H1 (cell line): ENCODE measurements around the gene PAX5. TPM values are rescaled to one million over a fixed set of nuclear protein-coding genes. Genes with fewer than 3 reads are reported as not detected.

Experiments
- CTCF ChIA-PET: fragments of 300-600 bp; sonication (Branson Sonifier 250); formaldehyde crosslinking; loops from one replicate; lab custom pipeline; 2021; ENCODE audit not compliant: partially characterized antibody; lab: Charles Lee
- POLR2A ChIA-PET: fragments of 300-600 bp; sonication (Branson Sonifier 250); formaldehyde crosslinking; loops from one replicate; lab custom pipeline; 2021; ENCODE audit warnings: inconsistent platforms; ENCODE audit not compliant: partially characterized antibody; lab: Charles Lee
- DNase-seq, 2 experiments: peaks; one replicate each; pipeline versions ENCODE4 v3.0.0 to v3.0.0-alpha.2; 2010 to 2022; ENCODE audit warnings: low spot score in 2 of 2, low read depth in 1 of 2, mixed read lengths in 1 of 2
- FAIRE-seq: peaks from 2 replicates; lab custom pipeline; 2011; peaks lifted over from hg19 to GRCh38; lab: Jason Lieb, UNC
- H2AFZ ChIP-seq: 2 replicates; pipeline ENCODE4 v1.8.1; 2012; ENCODE audit warnings: low read length, inconsistent platforms
- H2AK5ac ChIP-seq: 2 replicates; pipeline ENCODE4 v1.6.1; 2013; ENCODE audit warnings: low read depth, low read length
- H2BK120ac ChIP-seq: replicated peaks from 2 replicates; pipeline ENCODE3; 2013; ENCODE audit warnings: low read depth, low read length, inconsistent platforms
- H2BK12ac ChIP-seq: 2 replicates; pipeline ENCODE4 v1.6.1; 2013; ENCODE audit warnings: low read depth, low read length
- H2BK15ac ChIP-seq: 2 replicates; pipeline ENCODE4 v1.6.1; 2013; ENCODE audit warnings: low read length
- H2BK20ac ChIP-seq: 2 replicates; pipeline ENCODE4 v1.6.1; 2013; ENCODE audit warnings: low read length
- H2BK5ac ChIP-seq: 2 replicates; pipeline ENCODE4 v1.6.1; 2013; ENCODE audit warnings: low read depth, low read length
- H3K14ac ChIP-seq: 2 replicates; pipeline ENCODE4 v1.6.1; 2013; ENCODE audit warnings: inconsistent platforms; ENCODE audit not compliant: insufficient read length
- H3K18ac ChIP-seq: 2 replicates; pipeline ENCODE4 v1.6.1; 2013; ENCODE audit warnings: low read length; ENCODE audit errors: extremely low read depth
- H3K23ac ChIP-seq: 2 replicates; pipeline ENCODE4 v1.6.1; 2013; ENCODE audit warnings: inconsistent platforms; ENCODE audit not compliant: insufficient read length
- H3K23me2 ChIP-seq: 2 replicates; pipeline ENCODE4 v1.6.1; 2013; ENCODE audit warnings: low read depth, low read length
- H3K27ac ChIP-seq: 2 replicates; pipeline ENCODE4 v1.6.1; 2011; ENCODE audit warnings: low read depth, low read length, inconsistent platforms
- H3K27me3 ChIP-seq, 4 experiments: replicated peaks in 1 of 4; 1 replicate in 1 of 4; 2 replicates in 3 of 4; pipeline versions ENCODE4 v1.6.1 to v1.8.1; 2011 to 2013; ENCODE audit warnings: low read length in 3 of 4, mild to moderate bottlenecking in 3 of 4, inconsistent platforms in 2 of 4, mixed read lengths in 2 of 4, moderate library complexity in 1 of 4; ENCODE audit not compliant: control insufficient read depth in 3 of 4, insufficient read depth in 3 of 4; ENCODE audit errors: extremely low read depth in 1 of 4
- H3K36me3 ChIP-seq, 4 experiments: 2 replicates each; pipeline versions ENCODE4 v1.6.1 to v1.8.1; 2011 to 2013; ENCODE audit warnings: mild to moderate bottlenecking in 4 of 4, low read length in 3 of 4, moderate library complexity in 2 of 4, control low read depth in 1 of 4, inconsistent platforms in 1 of 4; ENCODE audit not compliant: insufficient read depth in 4 of 4, control insufficient read depth in 2 of 4
- H3K4ac ChIP-seq: replicated peaks from 2 replicates; pipeline ENCODE3; 2013; ENCODE audit warnings: low read length, low read depth, mixed read lengths, inconsistent platforms; ENCODE audit not compliant: insufficient read length
- H3K4me1 ChIP-seq, 4 experiments: replicated peaks in 1 of 4; 1 replicate in 1 of 4; 2 replicates in 3 of 4; pipeline versions ENCODE4 v1.6.1 to v1.8.1; 2011 to 2013; ENCODE audit warnings: low read length in 3 of 4, inconsistent platforms in 2 of 4, mixed read lengths in 1 of 4; ENCODE audit not compliant: insufficient read depth in 4 of 4, control insufficient read depth in 3 of 4
- H3K4me2 ChIP-seq, 2 experiments: 2 replicates each; pipeline versions ENCODE4 v1.6.1 to v1.8.1; 2011 to 2013; ENCODE audit warnings: low read depth in 2 of 2, low read length in 2 of 2, control low read depth in 1 of 2, inconsistent platforms in 1 of 2, mild to moderate bottlenecking in 1 of 2; ENCODE audit not compliant: insufficient read depth in 1 of 2
- H3K4me3 ChIP-seq, 4 experiments: fragments of 200-600, 300-600 bp in 1 of 4; sonication (generic), shearing (Covaris generic), sonication (Bioruptor Twin) in 1 of 4; 2 replicates each; pipeline versions ENCODE4 v1.5.1 to v1.8.1; 2011 to 2016; ENCODE audit warnings: low read length in 4 of 4, low read depth in 3 of 4, control low read depth in 2 of 4, inconsistent platforms in 2 of 4, mild to moderate bottlenecking in 2 of 4, mixed read lengths in 1 of 4, moderate library complexity in 1 of 4; ENCODE audit not compliant: insufficient read depth in 2 of 4; ENCODE audit errors: extremely low read depth in 1 of 4
- H3K56ac ChIP-seq: replicated peaks from 2 replicates; pipeline ENCODE3; 2013; ENCODE audit warnings: low read depth, mild to moderate bottlenecking, mixed read lengths, low read length, inconsistent platforms; ENCODE audit not compliant: insufficient read length
- H3K79me1 ChIP-seq: 2 replicates; pipeline ENCODE4 v1.6.1; 2013; ENCODE audit warnings: low read depth, low read length, control low read depth
- H3K79me2 ChIP-seq, 2 experiments: 2 replicates each; pipeline versions ENCODE4 v1.6.1 to v1.8.1; 2012 to 2013; ENCODE audit warnings: low read length in 2 of 2, mild to moderate bottlenecking in 2 of 2, inconsistent platforms in 1 of 2; ENCODE audit not compliant: insufficient read depth in 2 of 2, control insufficient read depth in 1 of 2
- H3K9ac ChIP-seq, 4 experiments: replicated peaks in 1 of 4; 1 replicate in 1 of 4; 2 replicates in 3 of 4; pipeline versions ENCODE4 v1.6.1 to v1.8.1; 2011 to 2013; ENCODE audit warnings: low read depth in 3 of 4, low read length in 3 of 4, control low read depth in 2 of 4, mild to moderate bottlenecking in 2 of 4, moderate library complexity in 2 of 4, inconsistent platforms in 1 of 4; ENCODE audit errors: extremely low read depth in 1 of 4
- H3K9me3 ChIP-seq, 2 experiments: 2 replicates each; pipeline versions ENCODE4 v1.6.1 to v1.8.1; 2012 to 2013; ENCODE audit warnings: mild to moderate bottlenecking in 2 of 2, moderate library complexity in 2 of 2, control low read depth in 1 of 2, inconsistent platforms in 1 of 2, low read depth in 1 of 2, low read length in 1 of 2, mixed read lengths in 1 of 2; ENCODE audit not compliant: insufficient read depth in 2 of 2
- H4K20me1 ChIP-seq, 2 experiments: replicated peaks in 1 of 2; 2 replicates each; pipeline versions ENCODE3 to v1.8.1; 2011 to 2013; ENCODE audit warnings: inconsistent platforms in 2 of 2, low read length in 2 of 2, mild to moderate bottlenecking in 1 of 2; ENCODE audit not compliant: insufficient read depth in 2 of 2, control insufficient read depth in 1 of 2
- H4K5ac ChIP-seq: 2 replicates; pipeline ENCODE4 v1.6.1; 2013; ENCODE audit warnings: low read length, low read depth, mixed read lengths, inconsistent platforms; ENCODE audit not compliant: insufficient read length
- H4K8ac ChIP-seq: 2 replicates; pipeline ENCODE4 v1.8.0; 2013; ENCODE audit warnings: mild to moderate bottlenecking, moderate library complexity, low read length, inconsistent platforms; ENCODE audit not compliant: insufficient read depth; ENCODE audit errors: extremely low read depth
- H4K91ac ChIP-seq: replicated peaks from 2 replicates; pipeline ENCODE3; 2013; ENCODE audit warnings: low read length, mixed read lengths, inconsistent platforms; ENCODE audit not compliant: insufficient read length
- CHD2 ChIP-seq: IDR thresholded peaks from 2 replicates; pipeline ENCODE4 v1.6.1; 2012; ENCODE audit warnings: low read length, improper control_type of control experiment
- CTBP2 ChIP-seq: IDR thresholded peaks from 2 replicates; pipeline ENCODE4 v1.7.0; 2011; ENCODE audit warnings: borderline replicate concordance, mild to moderate bottlenecking, moderate library complexity, mixed read lengths, low read length; ENCODE audit not compliant: insufficient read depth, insufficient read length
- GABPA ChIP-seq: IDR thresholded peaks from 2 replicates; pipeline ENCODE4 v1.6.1; 2011; ENCODE audit warnings: mild to moderate bottlenecking, low read length, moderate library complexity, borderline replicate concordance; ENCODE audit not compliant: insufficient read depth
- HDAC2 ChIP-seq, 2 experiments: fragments of 300-600 bp in 1 of 2; sonication (generic) in 1 of 2; IDR thresholded peaks; 2 replicates each; pipeline ENCODE4 v1.6.1; 2011 to 2012; ENCODE audit warnings: low read depth in 2 of 2, low read length in 2 of 2, mild to moderate bottlenecking in 2 of 2, moderate library complexity in 2 of 2, borderline replicate concordance in 1 of 2, inconsistent platforms in 1 of 2
- JUN ChIP-seq: IDR thresholded peaks from 2 replicates; pipeline ENCODE4 v1.6.1; 2011; ENCODE audit warnings: low read depth, mild to moderate bottlenecking, improper control_type of control experiment, low read length
- KDM4A ChIP-seq: IDR thresholded peaks from one replicate; pipeline ENCODE4 v1.7.1; 2012; ENCODE audit warnings: low read depth, mild to moderate bottlenecking, moderate library complexity, low read length, inconsistent platforms; ENCODE audit not compliant: severe bottlenecking
- POLR2AphosphoS5 ChIP-seq: IDR thresholded peaks from 2 replicates; pipeline ENCODE4 v1.6.1; 2011; ENCODE audit warnings: low read depth, low read length
- TBP ChIP-seq: IDR thresholded peaks from 2 replicates; pipeline ENCODE4 v1.6.1; 2011; ENCODE audit warnings: low read depth, low read length, improper control_type of control experiment
- TCF12 ChIP-seq: IDR thresholded peaks from 2 replicates; pipeline ENCODE4 v1.6.1; 2011; ENCODE audit warnings: low read depth, mild to moderate bottlenecking, low read length
- WGBS, 2 experiments: shearing (Covaris generic) in 1 of 2; methylation state at CpG; one replicate each; pipeline versions ENCODE4 v1.1.6 to v1.1.7; 2013 to 2015; ENCODE audit warnings: low lambda C conversion rate in 2 of 2, mixed read lengths in 2 of 2, inconsistent platforms in 1 of 2, low coverage in 1 of 2, missing lambda C conversion rate in 1 of 2; ENCODE audit not compliant: insufficient replicate concordance in 2 of 2, insufficient coverage in 1 of 2, insufficient read length in 1 of 2; ENCODE audit errors: extremely low coverage in 1 of 2, missing lambda C conversion rate in 1 of 2; 5-methylcytosine and 5-hydroxymethylcytosine counted together
- polyA plus RNA-seq, 7 experiments: library from polyadenylated mRNA; depleted of rRNA in 3 of 7; stranded (reverse) in 5 of 7; unstranded in 2 of 7; fragments of >200 nt in 5 of 7; fragments of 200-250 nt in 2 of 7; gene quantifications; 1 replicate in 5 of 7; 2 replicates in 1 of 7; 4 replicates in 1 of 7; pipeline versions ENCODE4 v1.2.1 to v1.2.3, GENCODE V29; 2011 to 2013; ENCODE audit warnings: missing spikeins in 2 of 7, mixed read lengths in 2 of 7
- total RNA-seq: library from RNA; stranded (reverse); fragmentation: NEBNext Ultra II Directional; extraction: Animal tissue kit (Norgen Biotek cat#: 25700); gene quantifications from 2 replicates; pipeline ENCODE4 v1.2.1, GENCODE V29; 2021

The PAX5 gene
- total and polyA plus RNA-seq, 2 of the 8 experiments (the other 6 are each of a cell fraction or from before 2014, with no cell fraction given) = 0.29 to 0.43 TPM

- DNase-seq (peak in 1 of 2 experiments; percentile 23), FAIRE-seq (no peak)
- Histone ChIP-seq H3K79me1 (no peaks in the 10 kb centered on the region), H3K4ac (no peak overlapping the region), H3K4me2 (no peak overlapping the region), H3K4me3 (no peak overlapping the region), H4K5ac (no peak overlapping the region), H4K91ac (no peak overlapping the region), H3K9ac (no peak overlapping the region), H3K18ac (no peak overlapping the region), H3K27ac (no peak overlapping the region), H3K14ac (no peak overlapping the region), H3K4me1 (no peaks in the 10 kb centered on the region), H2BK5ac (no peak overlapping the region), H3K36me3 (no peaks in the 10 kb centered on the region), H2BK15ac (no peak overlapping the region), H2BK12ac (0 out of 2 replicates have a peak overlapping the region, but pooled peaks have one; percentile 5), H2BK120ac (no peak overlapping the region), H4K8ac (no peak overlapping the region), H2AFZ (0 out of 2 replicates have a peak overlapping the region, but pooled peaks have one; percentile 57), H3K27me3 (0 out of 7 replicates have a peak, but pooled peaks cover 0 to 3% (median 0%) of the 10 kb centered on the region in 4 experiments), H3K23ac (no peak overlapping the region), H3K56ac (no peak overlapping the region), H3K79me2 (no peaks in the 10 kb centered on the region), H4K20me1 (no peaks in the 10 kb centered on the region), H2BK20ac (no peak overlapping the region), H2AK5ac (no peak overlapping the region), H3K9me3 (no peaks in the 10 kb centered on the region), H3K23me2 (no peaks in the 10 kb centered on the region)
- TF ChIP-seq KDM4A = no peak
- TF ChIP-seq CHD2 = no peak
- no peak for TF ChIP-seq TCF12
- TF ChIP-seq HDAC2 (IDR thresholded peaks at IDR 0.05; ENCODE audit: borderline replicate concordance in 1 of 2, low read depth in 2 of 2, low read length in 2 of 2) = no peak
- TF ChIP-seq CTBP2 = no peak
- no peak for TF ChIP-seq JUN
- no peak for TF ChIP-seq POLR2AphosphoS5
- no peak for TF ChIP-seq GABPA
- TF ChIP-seq TBP = no peak
- WGBS, 2 experiments = 89% methylated on average over 9 of the region's 9 CpGs; no CpG with 5 or more reads in 1 of the 2 experiments
- ChIA-PET CTCF (interaction anchor here (0.6 to 10.5 kb wide), 19 partner anchors 10 to 441 kb away, joined by 3 to 92 read pairs (median 4); no protein-coding TSS in a partner anchor), POLR2A (no interaction called here)
Measured at GRCh38 chr9:36970007-36970888, 63.8 kb downstream of the PAX5 start.
